ENCODE results near the gene ZBP1.

The ZBP1 gene

DNA sequence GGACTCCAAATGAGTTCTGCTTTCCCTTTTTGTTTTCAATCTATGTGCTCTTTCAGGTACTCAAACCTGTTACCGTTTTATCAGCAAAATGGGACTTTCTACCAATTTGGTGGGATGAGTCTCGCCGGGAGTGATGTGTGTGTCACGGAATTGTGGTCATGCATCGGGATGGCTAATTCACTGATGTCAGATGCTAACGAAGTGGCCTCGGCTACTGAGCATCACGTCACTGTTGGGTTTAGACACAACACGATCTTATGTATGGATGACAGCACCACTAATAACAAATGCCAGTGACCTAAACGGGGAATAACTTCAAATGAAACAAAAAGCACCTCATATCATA is 61.0 kb downstream of the ZBP1 start:
- no peak overlapping the region for H3K27ac ChIP-seq

DNA sequence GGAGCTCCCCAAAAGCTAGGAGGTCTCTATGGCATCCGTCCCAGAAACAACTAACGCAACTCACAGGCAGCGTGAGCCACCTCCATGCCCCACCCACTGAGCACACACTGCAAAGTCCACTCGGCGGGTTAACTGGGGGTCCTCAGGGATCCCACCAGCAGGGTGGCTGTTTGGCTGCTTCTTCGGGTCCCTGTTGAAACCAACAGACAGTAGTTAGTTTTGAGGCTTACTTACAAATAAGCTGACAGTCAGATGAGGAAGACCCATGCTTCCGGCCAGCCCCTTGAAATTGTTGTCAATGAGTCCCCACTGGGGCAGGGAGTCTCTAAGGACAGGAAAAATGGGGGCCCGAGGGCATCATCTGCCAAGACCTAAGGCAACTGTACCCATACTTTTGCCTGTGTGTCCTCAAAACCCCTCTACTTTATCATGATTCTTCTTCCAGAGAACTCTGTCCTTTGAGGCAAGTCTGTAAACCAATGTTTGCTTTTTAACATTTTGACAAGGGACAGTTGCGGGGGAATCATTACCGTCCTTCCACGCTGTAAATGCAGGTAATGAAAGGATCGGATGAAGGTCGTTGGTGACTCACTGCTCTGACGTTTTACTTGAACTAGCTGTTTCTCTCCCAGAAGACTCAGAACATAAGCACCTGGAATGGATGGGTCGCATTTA is 61.5 kb downstream of the ZBP1 start:
- no peak for TF ChIP-seq CTCF (conservative IDR thresholded peaks at IDR 0.05)

More for the DNA sequence above, 61.0 kb downstream of the ZBP1 start:
- no peak for TF ChIP-seq CTCF (conservative IDR thresholded peaks at IDR 0.05)

DNA sequence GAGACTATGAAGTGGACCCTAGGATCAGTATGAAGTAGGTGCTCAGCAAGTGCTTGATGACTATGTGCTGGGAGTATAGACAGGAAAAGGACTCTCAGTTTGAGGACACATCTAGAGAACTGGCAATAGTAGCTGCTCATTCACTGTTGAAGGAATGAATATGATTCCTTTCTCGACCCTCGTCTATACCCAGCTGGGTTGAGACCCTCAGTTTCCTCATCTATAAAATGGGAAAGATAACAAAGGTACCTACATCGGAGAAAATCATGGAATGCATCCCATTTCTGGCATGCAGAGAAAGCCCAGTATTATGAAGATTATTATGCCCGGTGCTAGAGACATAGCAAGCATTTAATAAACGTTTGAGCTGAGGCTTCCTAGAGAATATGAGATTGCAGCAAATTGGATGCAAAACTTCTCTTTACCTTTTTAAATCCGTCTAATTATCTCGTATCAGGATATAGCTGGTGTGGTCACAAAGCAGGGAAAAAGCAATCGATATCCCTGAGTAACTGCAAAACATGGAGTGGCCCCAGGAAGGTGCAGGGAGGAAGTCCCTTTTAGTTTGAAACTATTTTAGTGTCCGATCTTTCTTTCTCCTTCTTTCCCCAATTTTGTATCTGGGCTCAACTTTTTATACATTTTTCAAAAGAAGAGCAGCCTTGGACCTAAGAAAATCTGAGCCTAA is 62.2 kb downstream of the ZBP1 start:
- no peak overlapping the region for H3K27ac ChIP-seq
- no peak for TF ChIP-seq CTCF (conservative IDR thresholded peaks at IDR 0.05)

More for the DNA sequence above, 61.5 kb downstream of the ZBP1 start:
- H3K27ac ChIP-seq = no peak overlapping the region

- no peak for TF ChIP-seq CTCF (conservative IDR thresholded peaks at IDR 0.05)
- no peak overlapping the region for H3K27ac ChIP-seq
Measured at GRCh38 chr20:57556980-57557274, 63.3 kb downstream of the ZBP1 start.

DNA sequence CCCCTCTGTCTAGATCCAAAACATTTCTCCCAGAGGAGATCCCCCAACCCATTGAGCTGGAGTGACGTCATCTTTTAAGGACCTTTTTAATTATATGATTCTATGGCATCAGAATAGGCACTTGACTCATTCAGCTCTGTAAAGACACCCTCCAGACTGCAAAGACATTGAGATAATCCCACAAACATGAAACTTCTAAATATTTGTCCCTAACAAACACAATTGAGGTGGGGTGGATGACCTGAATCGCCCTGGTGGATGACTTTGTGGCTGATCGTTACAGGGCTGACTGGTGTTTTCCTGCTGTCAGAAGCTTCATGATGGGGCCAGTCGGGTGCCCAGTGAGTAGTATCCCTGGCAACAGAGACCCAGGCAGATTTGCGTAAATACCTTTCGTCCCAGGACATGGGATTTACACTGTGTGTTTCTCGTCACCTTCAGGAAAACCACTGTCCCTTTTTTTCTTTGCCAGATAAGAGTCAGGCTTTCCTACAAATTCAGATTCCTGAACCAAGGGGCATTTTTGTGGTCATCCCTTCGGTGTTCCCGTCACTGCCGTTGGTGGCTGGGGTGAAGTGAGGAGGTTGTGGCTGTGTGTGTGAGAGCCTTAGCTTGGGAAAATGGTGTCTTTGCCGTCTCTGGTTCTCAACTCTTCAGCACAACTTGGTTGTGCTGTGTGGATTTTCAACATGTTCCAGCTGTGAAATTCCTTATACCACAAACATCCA is 64.6 kb downstream of the ZBP1 start:
- no peak overlapping the region for H3K27ac ChIP-seq
- no peak for TF ChIP-seq CTCF (conservative IDR thresholded peaks at IDR 0.05)
